GM13976 (cell line): ENCODE results near the gene FAM222B.

Experiments
- DNase-seq: peaks from one replicate; pipeline ENCODE4 v3.0.0; 2012; ENCODE audit warnings: low spot score
- CTCF ChIP-seq: IDR thresholded peaks from 2 replicates; pipeline ENCODE4 v1.5.1; 2012; ENCODE audit warnings: borderline replicate concordance, mild to moderate bottlenecking; ENCODE audit not compliant: insufficient read depth; ENCODE audit errors: extremely low read depth, missing control alignments, control extremely low read depth
- in situ Hi-C: fragments of 300-500 bp; cut with MboI; formaldehyde crosslinking; loops from one replicate; pipeline ENCODE4 v1.12.0; 2022; ENCODE audit warnings: low sequenced_read_pairs, mixed read lengths, inconsistent platforms; ENCODE audit not compliant: unreplicated experiment

Gene FAM222B

GRCh38 chr17:28718333-28719020 lies 124.1 kb downstream of the FAM222B start:
- DNase-seq: no peak

GRCh38 chr17:28717578-28718332 lies 124.8 kb downstream of the FAM222B start, which contains the start of gene RAB34:
Gene RAB34, minus strand, starts transcription at chr17:28717868. Its CDS starts 602 bp downstream, at chr17:28717266.
- DNase-seq: peak; percentile 41
- TF ChIP-seq CTCF: peak; percentile 33
- in situ Hi-C loops: no loop called here

More at GRCh38 chr17:28718333-28719020, 124.1 kb downstream of the FAM222B start:
- no peak for TF ChIP-seq CTCF
- in situ Hi-C loops: no loop called here

- DNase-seq: no peak
- in situ Hi-C loops: no loop called here
These were observed 125.6 kb downstream of the FAM222B start for GRCh38 chr17:28716740-28717577.

GRCh38 chr17:28715217-28715616 lies 127.4 kb downstream of the FAM222B start:
- no peak for TF ChIP-seq CTCF
- in situ Hi-C loops: no loop called here
- DNase-seq: no peak

More at GRCh38 chr17:28716740-28717577, 125.6 kb downstream of the FAM222B start:
- no peak for TF ChIP-seq CTCF

- in situ Hi-C loops: no loop called here
- DNase-seq: no peak
- TF ChIP-seq CTCF: no peak
These were observed 128.3 kb downstream of the FAM222B start for GRCh38 chr17:28714281-28714680.
